ENCODE data around the gene CRIP1.

DNA sequence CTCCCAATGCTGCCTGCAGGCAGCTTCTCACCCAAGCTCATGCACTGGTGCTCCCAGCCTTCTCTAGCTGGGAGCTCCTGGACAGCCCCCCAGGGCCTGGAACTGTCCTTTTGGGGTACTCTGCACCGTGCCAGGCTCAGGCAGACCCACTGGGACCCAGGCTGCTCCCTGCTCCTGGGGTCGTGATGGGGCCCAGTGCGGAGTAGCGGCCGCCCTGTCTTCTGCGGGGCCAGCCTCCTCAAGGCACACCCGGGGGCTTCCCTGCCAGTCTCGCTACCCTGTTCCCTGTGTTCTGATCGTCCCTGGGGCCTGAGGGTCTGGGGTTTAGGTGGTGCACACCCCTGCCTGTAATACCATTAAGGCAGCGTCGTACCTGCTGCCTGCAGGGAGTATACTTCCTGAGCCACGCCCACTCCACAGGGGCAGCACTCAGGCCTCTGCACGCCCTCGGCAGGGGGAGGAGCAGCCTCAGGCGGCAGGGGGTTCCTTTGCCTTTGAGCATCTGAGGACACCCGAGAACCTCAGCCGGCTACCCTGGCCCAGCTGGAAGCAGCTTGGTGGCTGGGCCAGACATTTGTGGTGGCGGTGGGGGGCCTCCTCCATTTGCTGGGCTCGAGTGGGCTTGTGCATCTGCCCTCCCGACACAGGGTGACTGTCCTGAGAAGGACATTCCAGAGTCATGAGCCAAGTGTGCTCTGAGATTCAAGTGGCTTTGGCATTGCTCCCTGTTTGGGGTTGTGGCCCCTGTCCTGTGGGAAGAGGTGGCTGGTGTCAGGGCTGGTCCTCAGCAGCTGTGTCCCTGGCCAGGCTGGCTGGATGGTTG is 21.3 kb upstream of the CRIP1 start:
- TF ChIP-seq, protein P1, sequence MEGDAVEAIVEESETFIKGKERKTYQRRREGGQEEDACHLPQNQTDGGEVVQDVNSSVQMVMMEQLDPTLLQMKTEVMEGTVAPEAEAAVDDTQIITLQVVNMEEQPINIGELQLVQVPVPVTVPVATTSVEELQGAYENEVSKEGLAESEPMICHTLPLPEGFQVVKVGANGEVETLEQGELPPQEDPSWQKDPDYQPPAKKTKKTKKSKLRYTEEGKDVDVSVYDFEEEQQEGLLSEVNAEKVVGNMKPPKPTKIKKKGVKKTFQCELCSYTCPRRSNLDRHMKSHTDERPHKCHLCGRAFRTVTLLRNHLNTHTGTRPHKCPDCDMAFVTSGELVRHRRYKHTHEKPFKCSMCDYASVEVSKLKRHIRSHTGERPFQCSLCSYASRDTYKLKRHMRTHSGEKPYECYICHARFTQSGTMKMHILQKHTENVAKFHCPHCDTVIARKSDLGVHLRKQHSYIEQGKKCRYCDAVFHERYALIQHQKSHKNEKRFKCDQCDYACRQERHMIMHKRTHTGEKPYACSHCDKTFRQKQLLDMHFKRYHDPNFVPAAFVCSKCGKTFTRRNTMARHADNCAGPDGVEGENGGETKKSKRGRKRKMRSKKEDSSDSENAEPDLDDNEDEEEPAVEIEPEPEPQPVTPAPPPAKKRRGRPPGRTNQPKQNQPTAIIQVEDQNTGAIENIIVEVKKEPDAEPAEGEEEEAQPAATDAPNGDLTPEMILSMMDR (IDR thresholded peaks at IDR 0.05), result no peak
- TF ChIP-seq POLR2A (IDR thresholded peaks at IDR 0.05), result no peak
